ENCODE measurements around the gene SP140L. TPM values are rescaled to one million over a fixed set of nuclear protein-coding genes. Genes with fewer than 3 reads are reported as not detected.

SP140L gene
- total and polyA plus RNA-seq, 10 of the 15 experiments (the other 5 are each of a cell fraction or from before 2014, with no cell fraction given), result 4.7 to 28.6 (median 15.0) TPM

- no peak for TF ChIP-seq CEBPZ (IDR thresholded peaks at IDR 0.05; ENCODE audit: low read depth, low read length)
- no peak for TF ChIP-seq E2F8 (IDR thresholded peaks at IDR 0.05; ENCODE audit: low read depth, partially characterized antibody)
- no peak for TF ChIP-seq BCL3 (IDR thresholded peaks at IDR 0.05; ENCODE audit: borderline replicate concordance, insufficient read depth, low read depth, low read length, poor library complexity, severe bottlenecking)
- no peak for TF ChIP-seq GATAD2B (conservative IDR thresholded peaks at IDR 0.05; ENCODE audit: low read depth)
- TF ChIP-seq CBFB (IDR thresholded peaks at IDR 0.05; ENCODE audit: low read depth), result no peak
- no peak for TF ChIP-seq BHLHE40 (IDR thresholded peaks at IDR 0.05; ENCODE audit: borderline replicate concordance in 1 of 2, low read depth in 2 of 2, low read length in 1 of 2)
- TF ChIP-seq ATF2 (IDR thresholded peaks at IDR 0.05; ENCODE audit: low read length), result no peak
- no peak for TF ChIP-seq EP300 (IDR thresholded peaks at IDR 0.05; ENCODE audit: borderline replicate concordance in 1 of 2, control insufficient read depth in 1 of 2, low read depth in 2 of 2, low read length in 2 of 2)
- no peak for TF ChIP-seq GABPA (IDR thresholded peaks at IDR 0.05; ENCODE audit: low read depth)
- no peak for TF ChIP-seq BACH1 (IDR thresholded peaks at IDR 0.05; ENCODE audit: borderline replicate concordance)
- no peak for TF ChIP-seq KDM1A (IDR thresholded peaks at IDR 0.05; ENCODE audit: borderline replicate concordance)
- TF ChIP-seq KLF5 (IDR thresholded peaks at IDR 0.05; ENCODE audit: partially characterized antibody), result no peak
- no peak for TF ChIP-seq TARDBP (IDR thresholded peaks at IDR 0.05; ENCODE audit: borderline replicate concordance)
- no peak for TF ChIP-seq CREB1 (IDR thresholded peaks at IDR 0.05; ENCODE audit: low read depth)
- TF ChIP-seq SP1 (IDR thresholded peaks at IDR 0.05; ENCODE audit: low read depth, low read length), result no peak
- TF ChIP-seq ZNF687 (IDR thresholded peaks at IDR 0.05), result no peak
Measured at GRCh38 chr2:230295192-230295591, 31.8 kb upstream of the SP140L start (continued).

Data from GM12878 (cell line).